ENCODE measurements around the gene B3GNT7. TPM values are rescaled to one million over a fixed set of nuclear protein-coding genes. Genes with fewer than 3 reads are reported as not detected.

B3GNT7 gene
- polyA plus RNA-seq, 1 donor (not counting 4 experiments of a cell fraction or from before 2014, with no cell fraction given) = not detected

DNA sequence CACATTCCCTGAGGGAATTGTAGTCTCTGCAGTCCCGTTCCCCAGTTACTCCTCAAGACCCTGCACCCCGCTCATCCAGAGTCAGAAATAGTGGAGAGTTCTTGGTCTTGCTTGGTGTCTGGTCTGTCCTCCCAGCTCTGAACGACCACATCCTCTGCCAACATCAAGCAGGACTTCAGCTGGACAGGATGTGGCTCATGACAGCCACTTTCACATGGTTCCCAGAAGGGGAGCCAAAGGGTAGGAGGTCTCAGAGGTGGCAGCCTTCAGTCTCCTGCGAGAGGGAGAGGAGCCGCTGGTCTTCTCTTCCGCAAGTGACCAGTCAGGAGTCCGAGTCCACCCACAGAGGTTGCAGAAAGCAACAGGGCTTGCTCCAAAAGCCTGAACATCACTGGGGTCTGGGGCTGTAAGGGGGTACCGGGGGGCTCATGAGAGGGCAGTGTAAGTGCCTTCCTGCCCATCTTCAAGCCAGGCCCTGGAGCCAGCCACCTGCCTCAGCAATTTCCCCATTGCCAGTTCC lies 29.8 kb downstream of the B3GNT7 start:
- Histone ChIP-seq H3K4me2 (ENCODE audit: control insufficient read depth, extremely low read depth, insufficient read depth, low read depth, low read length) (no peak overlapping the region), H3K9me3 (ENCODE audit: control insufficient read depth, low read depth, low read length) (no peaks in the 10 kb centered on the region), H3K79me2 (ENCODE audit: control insufficient read depth, insufficient read depth, low read length) (no peaks in the 10 kb centered on the region), H3K27ac (ENCODE audit: control insufficient read depth, insufficient read depth, low read length) (no peak overlapping the region), H4K20me1 (ENCODE audit: control insufficient read depth, extremely low read depth, insufficient read depth, low read length) (no peaks in the 10 kb centered on the region), H3K9ac (ENCODE audit: control insufficient read depth, extremely low read depth, insufficient read depth, low read length) (no peak overlapping the region), H3K36me3 (ENCODE audit: control insufficient read depth in 2 of 2, extremely low read depth in 1 of 2, insufficient read depth in 2 of 2, low read length in 2 of 2) (no peaks in the 10 kb centered on the region), H2AFZ (ENCODE audit: control insufficient read depth, low read length) (no peak overlapping the region), H3K4me1 (ENCODE audit: control insufficient read depth, extremely low read depth, insufficient read depth, low read length) (peaks cover 3% of the 10 kb centered on the region), H3K4me3 (ENCODE audit: control insufficient read depth in 2 of 3, extremely low read depth in 1 of 3, insufficient read depth in 2 of 3, low read depth in 1 of 3, low read length in 3 of 3) (no peak overlapping the region), H3K27me3 (ENCODE audit: control insufficient read depth, extremely low read depth, insufficient read depth, low read length) (no peaks in the 10 kb centered on the region), H3K9me1 (ENCODE audit: control insufficient read depth, extremely low read depth, insufficient read depth, low read length) (no peaks in the 10 kb centered on the region)
- FAIRE-seq (no peak), DNase-seq (ENCODE audit: low read depth, low spot score) (no peak)
- dilution Hi-C loops (cut with MboI; ENCODE audit: extremely low pct_ligation_motif_present, low sequenced_read_pairs) = no loop called here
- TF ChIP-seq EZH2 (IDR thresholded peaks at IDR 0.05; ENCODE audit: low read length) = no peak
- TF ChIP-seq CTCF (optimal IDR thresholded peaks at IDR 0.05 in 1 of 3, IDR thresholded peaks at IDR 0.05 in 1 of 3, conservative IDR thresholded peaks at IDR 0.05 in 1 of 3; ENCODE audit: extremely low read depth in 1 of 3, insufficient read depth in 2 of 3, low read length in 3 of 3) = no peak

- dilution Hi-C loops (cut with MboI; ENCODE audit: extremely low pct_ligation_motif_present, low sequenced_read_pairs) = no loop called here
- no peaks in the 10 kb centered on the region for H3K79me2 ChIP-seq (ENCODE audit: control insufficient read depth, insufficient read depth, low read length)
These were observed 30.5 kb downstream of the B3GNT7 start for GRCh38 chr2:231425811-231426703.

More at GRCh38 chr2:231425811-231426703, 30.5 kb downstream of the B3GNT7 start:
- Histone ChIP-seq H3K27ac (ENCODE audit: control insufficient read depth, insufficient read depth, low read length) (no peak overlapping the region), H3K4me2 (ENCODE audit: control insufficient read depth, extremely low read depth, insufficient read depth, low read depth, low read length) (no peak overlapping the region), H3K9me3 (ENCODE audit: control insufficient read depth, low read depth, low read length) (no peaks in the 10 kb centered on the region), H3K27me3 (ENCODE audit: control insufficient read depth, extremely low read depth, insufficient read depth, low read length) (no peaks in the 10 kb centered on the region), H3K9me1 (ENCODE audit: control insufficient read depth, extremely low read depth, insufficient read depth, low read length) (no peaks in the 10 kb centered on the region), H3K36me3 (ENCODE audit: control insufficient read depth in 2 of 2, extremely low read depth in 1 of 2, insufficient read depth in 2 of 2, low read length in 2 of 2) (no peaks in the 10 kb centered on the region), H3K4me3 (ENCODE audit: control insufficient read depth in 2 of 3, extremely low read depth in 1 of 3, insufficient read depth in 2 of 3, low read depth in 1 of 3, low read length in 3 of 3) (no peak overlapping the region), H2AFZ (ENCODE audit: control insufficient read depth, low read length) (no peak overlapping the region), H3K9ac (ENCODE audit: control insufficient read depth, extremely low read depth, insufficient read depth, low read length) (no peak overlapping the region), H4K20me1 (ENCODE audit: control insufficient read depth, extremely low read depth, insufficient read depth, low read length) (no peaks in the 10 kb centered on the region), H3K4me1 (ENCODE audit: control insufficient read depth, extremely low read depth, insufficient read depth, low read length) (peaks cover 3% of the 10 kb centered on the region)
- TF ChIP-seq EZH2 (IDR thresholded peaks at IDR 0.05; ENCODE audit: low read length) (no peak), CTCF (optimal IDR thresholded peaks at IDR 0.05 in 1 of 3, IDR thresholded peaks at IDR 0.05 in 1 of 3, conservative IDR thresholded peaks at IDR 0.05 in 1 of 3; ENCODE audit: extremely low read depth in 1 of 3, insufficient read depth in 2 of 3, low read length in 3 of 3) (no peak)
- FAIRE-seq (no peak), DNase-seq (ENCODE audit: low read depth, low spot score) (no peak)

Measured in keratinocyte (primary cell).